H9 (cell line): ENCODE measurements around the gene AKNA. TPM values are rescaled to one million over a fixed set of nuclear protein-coding genes. Genes with fewer than 3 reads are reported as not detected.

Experiments
- DNase-seq: peaks from one replicate; pipeline ENCODE4 v3.0.0-alpha.2; 2017
- H2AFZ ChIP-seq: one replicate; pipeline ENCODE4 v1.6.1; 2013; ENCODE audit warnings: mild to moderate bottlenecking, low read length, control low read depth, moderate library complexity
- H2AK5ac ChIP-seq: 2 replicates; pipeline ENCODE4 v1.6.1; 2013; ENCODE audit warnings: low read length, control low read depth, mixed read lengths; ENCODE audit not compliant: insufficient read length
- H2BK120ac ChIP-seq: one replicate; pipeline ENCODE4 v1.6.1; 2013; ENCODE audit warnings: low read depth, mild to moderate bottlenecking, low read length, control low read depth, inconsistent platforms; ENCODE audit not compliant: poor library complexity, severe bottlenecking
- H2BK12ac ChIP-seq: 2 replicates; pipeline ENCODE4 v1.6.1; 2013; ENCODE audit warnings: low read length, control low read depth, mixed read lengths, low read depth; ENCODE audit not compliant: insufficient read length
- H2BK15ac ChIP-seq: 2 replicates; pipeline ENCODE4 v1.6.1; 2013; ENCODE audit warnings: low read depth, low read length, control low read depth
- H2BK20ac ChIP-seq: one replicate; pipeline ENCODE4 v1.6.1; 2013; ENCODE audit warnings: low read depth, mild to moderate bottlenecking, low read length, control low read depth, inconsistent platforms; ENCODE audit not compliant: poor library complexity, severe bottlenecking
- H2BK5ac ChIP-seq: 2 replicates; pipeline ENCODE4 v1.6.1; 2013; ENCODE audit warnings: low read length, control low read depth, mixed read lengths; ENCODE audit not compliant: insufficient read length
- H3K14ac ChIP-seq: 2 replicates; pipeline ENCODE4 v1.6.1; 2013; ENCODE audit warnings: low read length, control low read depth; ENCODE audit not compliant: insufficient read depth
- H3K18ac ChIP-seq: 2 replicates; pipeline ENCODE4 v1.6.1; 2013; ENCODE audit warnings: low read depth, mild to moderate bottlenecking, mixed read lengths, low read length, control low read depth; ENCODE audit not compliant: insufficient read length
- H3K23ac ChIP-seq: 2 replicates; pipeline ENCODE4 v1.6.1; 2013; ENCODE audit warnings: low read length, control low read depth, mixed read lengths, low read depth; ENCODE audit not compliant: insufficient read length
- H3K23me2 ChIP-seq: 2 replicates; pipeline ENCODE4 v1.6.1; 2013; ENCODE audit warnings: low read depth, mild to moderate bottlenecking, mixed read lengths, low read length, control low read depth; ENCODE audit not compliant: insufficient read length, poor library complexity, severe bottlenecking
- H3K27ac ChIP-seq: 2 replicates; pipeline ENCODE4 v1.5.1; 2013; ENCODE audit warnings: low read length, control low read depth, mixed read lengths, low read depth; ENCODE audit not compliant: insufficient read length
- H3K27me3 ChIP-seq: 2 replicates; pipeline ENCODE4 v1.6.1; 2013; ENCODE audit warnings: low read length, control low read depth, inconsistent platforms; ENCODE audit not compliant: insufficient read depth
- H3K4ac ChIP-seq: 2 replicates; pipeline ENCODE4 v1.6.1; 2013; ENCODE audit warnings: low read depth, mild to moderate bottlenecking, control low read depth, inconsistent platforms, low read length, moderate library complexity
- H3K4me1 ChIP-seq: 2 replicates; pipeline ENCODE4 v1.6.1; 2013; ENCODE audit warnings: low read length, control low read depth, inconsistent platforms; ENCODE audit not compliant: insufficient read depth
- H3K4me2 ChIP-seq: 2 replicates; pipeline ENCODE4 v1.6.1; 2013; ENCODE audit warnings: low read length, control low read depth, mixed read lengths; ENCODE audit not compliant: insufficient read length, insufficient read depth
- H3K56ac ChIP-seq: 2 replicates; pipeline ENCODE4 v1.6.1; 2013; ENCODE audit warnings: low read depth, mild to moderate bottlenecking, mixed read lengths, low read length, control low read depth; ENCODE audit not compliant: insufficient read length
- H3K79me1 ChIP-seq: 2 replicates; pipeline ENCODE4 v1.6.1; 2013; ENCODE audit warnings: low read depth, mild to moderate bottlenecking, moderate library complexity, low read length, control low read depth, inconsistent platforms; ENCODE audit not compliant: insufficient read depth, poor library complexity, severe bottlenecking
- H3K79me2 ChIP-seq: 2 replicates; pipeline ENCODE4 v1.6.1; 2013; ENCODE audit warnings: low read length, control low read depth, inconsistent platforms; ENCODE audit not compliant: insufficient read depth
- H3K9ac ChIP-seq: 2 replicates; pipeline ENCODE4 v1.6.1; 2013; ENCODE audit warnings: low read length, control low read depth, mixed read lengths; ENCODE audit not compliant: insufficient read length; ENCODE audit errors: extremely low read depth
- H3K9me3 ChIP-seq: one replicate; pipeline ENCODE4 v1.6.1; 2013; ENCODE audit warnings: low read depth, low read length, inconsistent platforms; ENCODE audit not compliant: control insufficient read depth
- H3T11ph ChIP-seq: one replicate; pipeline ENCODE4 v1.6.1; 2013; ENCODE audit warnings: mild to moderate bottlenecking, low read length, control low read depth, inconsistent platforms
- H4K20me1 ChIP-seq: one replicate; pipeline ENCODE4 v1.6.1; 2013; ENCODE audit not compliant: control insufficient read depth, insufficient read length, insufficient read depth
- H4K5ac ChIP-seq: 2 replicates; pipeline ENCODE4 v1.6.1; 2013; ENCODE audit warnings: low read depth, mild to moderate bottlenecking, mixed read lengths, low read length, control low read depth; ENCODE audit not compliant: insufficient read length
- H4K8ac ChIP-seq: replicated peaks from 2 replicates; pipeline ENCODE4 v1.6.1; 2013; ENCODE audit warnings: low read length, control low read depth, mixed read lengths, low read depth; ENCODE audit not compliant: insufficient read length
- H4K91ac ChIP-seq: 2 replicates; pipeline ENCODE4 v1.6.1; 2013; ENCODE audit warnings: low read depth, mild to moderate bottlenecking, moderate library complexity, mixed read lengths, low read length, control low read depth; ENCODE audit not compliant: insufficient read length
- H3K27ac Mint-ChIP-seq, 3 experiments: 2 replicates in 2 of 3; 3 replicates in 1 of 3; pipeline ENCODE4 v1.8.0; 2020 to 2021; ENCODE audit warnings: mixed read lengths in 3 of 3, mild to moderate bottlenecking in 1 of 3, moderate library complexity in 1 of 3
- H3K27me3 Mint-ChIP-seq: 2 replicates; pipeline ENCODE4 v1.8.0; 2021; ENCODE audit warnings: low read depth, mild to moderate bottlenecking, moderate library complexity, mixed read lengths
- H3K36me3 Mint-ChIP-seq, 3 experiments: 2 replicates in 2 of 3; 3 replicates in 1 of 3; pipeline ENCODE4 v1.8.0; 2020 to 2021; ENCODE audit warnings: low read depth in 3 of 3, mixed read lengths in 3 of 3; ENCODE audit not compliant: insufficient read depth in 1 of 3
- H3K4me1 Mint-ChIP-seq, 2 experiments: 2 replicates each; pipeline ENCODE4 v1.8.0; 2020; ENCODE audit warnings: mixed read lengths in 2 of 2
- H3K4me3 Mint-ChIP-seq, 2 experiments: 2 replicates in 1 of 2; 3 replicates in 1 of 2; pipeline ENCODE4 v1.8.0; 2020 to 2021; ENCODE audit warnings: mild to moderate bottlenecking in 2 of 2, mixed read lengths in 2 of 2, moderate library complexity in 1 of 2
- H3K9me3 Mint-ChIP-seq, 2 experiments: 2 replicates in 1 of 2; 3 replicates in 1 of 2; pipeline ENCODE4 v1.8.0; 2020; ENCODE audit warnings: mild to moderate bottlenecking in 2 of 2, mixed read lengths in 2 of 2, moderate library complexity in 1 of 2
- CTCF ChIP-seq: fragments of 200-600 bp; sonication (generic); conservative IDR thresholded peaks from 3 replicates; pipeline ENCODE4 v1.8.0; 2021; ENCODE audit warnings: antibody characterized with exemption, mild to moderate bottlenecking
- WGBS: extraction: QIAGEN DNeasy Blood & Tissue Kit; methylation state at CpG from one replicate; pipeline ENCODE4 v1.1.7; 2013; ENCODE audit warnings: missing lambda C conversion rate, low lambda C conversion rate, mixed read lengths; ENCODE audit not compliant: insufficient read length; ENCODE audit errors: extremely low coverage; 5-methylcytosine and 5-hydroxymethylcytosine counted together
- total RNA-seq: library from RNA; stranded (reverse); gene quantifications from 2 replicates; pipeline ENCODE4 v1.2.1, GENCODE V29; 2021

AKNA gene
- total RNA-seq, 1 experiment from 2014 or later = 19.7 TPM

GRCh38 chr9:114427644-114428043, 39.9 kb upstream of the AKNA start:
- no peak overlapping the region for H3K23ac ChIP-seq
- H3K14ac ChIP-seq = no peak overlapping the region; the same call in 1 of the 2 replicates
- no peak overlapping the region for H3K27ac ChIP-seq
- no peak overlapping the region for H2BK20ac ChIP-seq
- no peak overlapping the region for H2BK5ac ChIP-seq
- no peak overlapping the region for H2BK15ac ChIP-seq
- 0 out of 2 replicates have a peak, but pooled peaks cover 2% of the 10 kb centered on the region for H3K4me1 ChIP-seq
- no CpG with 5 or more reads among the region's 4 CpGs for WGBS
- Mint-ChIP-seq H3K27ac (no peak overlapping the region), H3K27me3 (no peaks in the 10 kb centered on the region; the same call in 1 of the 2 replicates), H3K36me3 (no peaks in the 10 kb centered on the region; a peak in 1 of 7 replicates), H3K4me1 (peaks cover 9 to 22% of the 10 kb centered on the region in 2 experiments), H3K9me3 (no peaks in the 10 kb centered on the region), H3K4me3 (no peak overlapping the region)
- H3K9me3 ChIP-seq = no peaks in the 10 kb centered on the region
- no peak overlapping the region for H3K18ac ChIP-seq
- no peak overlapping the region for H3K56ac ChIP-seq
- no peak overlapping the region for H3K4me2 ChIP-seq
- H3T11ph ChIP-seq = no peak overlapping the region
- no peaks in the 10 kb centered on the region; the same call in 1 of the 2 replicates for H3K27me3 ChIP-seq
- no peak overlapping the region for H3K4ac ChIP-seq
- H4K91ac ChIP-seq = no peak overlapping the region
- no peak overlapping the region for H4K5ac ChIP-seq
- no peak overlapping the region for H2BK12ac ChIP-seq
- TF ChIP-seq CTCF = no peak
- H4K8ac ChIP-seq = no peak overlapping the region
- H3K9ac ChIP-seq = no peak overlapping the region
- no peaks in the 10 kb centered on the region for H4K20me1 ChIP-seq
- H2AFZ ChIP-seq = no peak overlapping the region
- H2BK120ac ChIP-seq = no peak overlapping the region
- no peaks in the 10 kb centered on the region for H3K79me2 ChIP-seq
- no peak overlapping the region for H2AK5ac ChIP-seq
- no peaks in the 10 kb centered on the region for H3K23me2 ChIP-seq
- DNase-seq = no peak
- H3K79me1 ChIP-seq = no peaks in the 10 kb centered on the region
